H9 (cell line): ENCODE results near the gene STK24. TPM values are rescaled to one million over a fixed set of nuclear protein-coding genes. Genes with fewer than 3 reads are reported as not detected.

Source experiments
- DNase-seq: peaks from one replicate; pipeline ENCODE4 v3.0.0-alpha.2; 2017
- H2AFZ ChIP-seq: one replicate; pipeline ENCODE4 v1.6.1; 2013; ENCODE audit warnings: mild to moderate bottlenecking, low read length, control low read depth, moderate library complexity
- H2AK5ac ChIP-seq: 2 replicates; pipeline ENCODE4 v1.6.1; 2013; ENCODE audit warnings: low read length, control low read depth, mixed read lengths; ENCODE audit not compliant: insufficient read length
- H2BK120ac ChIP-seq: one replicate; pipeline ENCODE4 v1.6.1; 2013; ENCODE audit warnings: low read depth, mild to moderate bottlenecking, low read length, control low read depth, inconsistent platforms; ENCODE audit not compliant: poor library complexity, severe bottlenecking
- H2BK12ac ChIP-seq: 2 replicates; pipeline ENCODE4 v1.6.1; 2013; ENCODE audit warnings: low read length, control low read depth, mixed read lengths, low read depth; ENCODE audit not compliant: insufficient read length
- H2BK15ac ChIP-seq: 2 replicates; pipeline ENCODE4 v1.6.1; 2013; ENCODE audit warnings: low read depth, low read length, control low read depth
- H2BK20ac ChIP-seq: one replicate; pipeline ENCODE4 v1.6.1; 2013; ENCODE audit warnings: low read depth, mild to moderate bottlenecking, low read length, control low read depth, inconsistent platforms; ENCODE audit not compliant: poor library complexity, severe bottlenecking
- H2BK5ac ChIP-seq: 2 replicates; pipeline ENCODE4 v1.6.1; 2013; ENCODE audit warnings: low read length, control low read depth, mixed read lengths; ENCODE audit not compliant: insufficient read length
- H3K14ac ChIP-seq: 2 replicates; pipeline ENCODE4 v1.6.1; 2013; ENCODE audit warnings: low read length, control low read depth; ENCODE audit not compliant: insufficient read depth
- H3K18ac ChIP-seq: 2 replicates; pipeline ENCODE4 v1.6.1; 2013; ENCODE audit warnings: low read depth, mild to moderate bottlenecking, mixed read lengths, low read length, control low read depth; ENCODE audit not compliant: insufficient read length
- H3K23ac ChIP-seq: 2 replicates; pipeline ENCODE4 v1.6.1; 2013; ENCODE audit warnings: low read length, control low read depth, mixed read lengths, low read depth; ENCODE audit not compliant: insufficient read length
- H3K23me2 ChIP-seq: 2 replicates; pipeline ENCODE4 v1.6.1; 2013; ENCODE audit warnings: low read depth, mild to moderate bottlenecking, mixed read lengths, low read length, control low read depth; ENCODE audit not compliant: insufficient read length, poor library complexity, severe bottlenecking
- H3K27ac ChIP-seq: 2 replicates; pipeline ENCODE4 v1.5.1; 2013; ENCODE audit warnings: low read length, control low read depth, mixed read lengths, low read depth; ENCODE audit not compliant: insufficient read length
- H3K27me3 ChIP-seq: 2 replicates; pipeline ENCODE4 v1.6.1; 2013; ENCODE audit warnings: low read length, control low read depth, inconsistent platforms; ENCODE audit not compliant: insufficient read depth
- H3K4ac ChIP-seq: 2 replicates; pipeline ENCODE4 v1.6.1; 2013; ENCODE audit warnings: low read depth, mild to moderate bottlenecking, control low read depth, inconsistent platforms, low read length, moderate library complexity
- H3K4me1 ChIP-seq: 2 replicates; pipeline ENCODE4 v1.6.1; 2013; ENCODE audit warnings: low read length, control low read depth, inconsistent platforms; ENCODE audit not compliant: insufficient read depth
- H3K4me2 ChIP-seq: 2 replicates; pipeline ENCODE4 v1.6.1; 2013; ENCODE audit warnings: low read length, control low read depth, mixed read lengths; ENCODE audit not compliant: insufficient read length, insufficient read depth
- H3K56ac ChIP-seq: 2 replicates; pipeline ENCODE4 v1.6.1; 2013; ENCODE audit warnings: low read depth, mild to moderate bottlenecking, mixed read lengths, low read length, control low read depth; ENCODE audit not compliant: insufficient read length
- H3K79me1 ChIP-seq: 2 replicates; pipeline ENCODE4 v1.6.1; 2013; ENCODE audit warnings: low read depth, mild to moderate bottlenecking, moderate library complexity, low read length, control low read depth, inconsistent platforms; ENCODE audit not compliant: insufficient read depth, poor library complexity, severe bottlenecking
- H3K79me2 ChIP-seq: 2 replicates; pipeline ENCODE4 v1.6.1; 2013; ENCODE audit warnings: low read length, control low read depth, inconsistent platforms; ENCODE audit not compliant: insufficient read depth
- H3K9ac ChIP-seq: 2 replicates; pipeline ENCODE4 v1.6.1; 2013; ENCODE audit warnings: low read length, control low read depth, mixed read lengths; ENCODE audit not compliant: insufficient read length; ENCODE audit errors: extremely low read depth
- H3K9me3 ChIP-seq: one replicate; pipeline ENCODE4 v1.6.1; 2013; ENCODE audit warnings: low read depth, low read length, inconsistent platforms; ENCODE audit not compliant: control insufficient read depth
- H3T11ph ChIP-seq: one replicate; pipeline ENCODE4 v1.6.1; 2013; ENCODE audit warnings: mild to moderate bottlenecking, low read length, control low read depth, inconsistent platforms
- H4K20me1 ChIP-seq: one replicate; pipeline ENCODE4 v1.6.1; 2013; ENCODE audit not compliant: control insufficient read depth, insufficient read length, insufficient read depth
- H4K5ac ChIP-seq: 2 replicates; pipeline ENCODE4 v1.6.1; 2013; ENCODE audit warnings: low read depth, mild to moderate bottlenecking, mixed read lengths, low read length, control low read depth; ENCODE audit not compliant: insufficient read length
- H4K8ac ChIP-seq: replicated peaks from 2 replicates; pipeline ENCODE4 v1.6.1; 2013; ENCODE audit warnings: low read length, control low read depth, mixed read lengths, low read depth; ENCODE audit not compliant: insufficient read length
- H4K91ac ChIP-seq: 2 replicates; pipeline ENCODE4 v1.6.1; 2013; ENCODE audit warnings: low read depth, mild to moderate bottlenecking, moderate library complexity, mixed read lengths, low read length, control low read depth; ENCODE audit not compliant: insufficient read length
- H3K27ac Mint-ChIP-seq, 3 experiments: 2 replicates in 2 of 3; 3 replicates in 1 of 3; pipeline ENCODE4 v1.8.0; 2020 to 2021; ENCODE audit warnings: mixed read lengths in 3 of 3, mild to moderate bottlenecking in 1 of 3, moderate library complexity in 1 of 3
- H3K27me3 Mint-ChIP-seq: 2 replicates; pipeline ENCODE4 v1.8.0; 2021; ENCODE audit warnings: low read depth, mild to moderate bottlenecking, moderate library complexity, mixed read lengths
- H3K36me3 Mint-ChIP-seq, 3 experiments: 2 replicates in 2 of 3; 3 replicates in 1 of 3; pipeline ENCODE4 v1.8.0; 2020 to 2021; ENCODE audit warnings: low read depth in 3 of 3, mixed read lengths in 3 of 3; ENCODE audit not compliant: insufficient read depth in 1 of 3
- H3K4me1 Mint-ChIP-seq, 2 experiments: 2 replicates each; pipeline ENCODE4 v1.8.0; 2020; ENCODE audit warnings: mixed read lengths in 2 of 2
- H3K4me3 Mint-ChIP-seq, 2 experiments: 2 replicates in 1 of 2; 3 replicates in 1 of 2; pipeline ENCODE4 v1.8.0; 2020 to 2021; ENCODE audit warnings: mild to moderate bottlenecking in 2 of 2, mixed read lengths in 2 of 2, moderate library complexity in 1 of 2
- H3K9me3 Mint-ChIP-seq, 2 experiments: 2 replicates in 1 of 2; 3 replicates in 1 of 2; pipeline ENCODE4 v1.8.0; 2020; ENCODE audit warnings: mild to moderate bottlenecking in 2 of 2, mixed read lengths in 2 of 2, moderate library complexity in 1 of 2
- CTCF ChIP-seq: fragments of 200-600 bp; sonication (generic); conservative IDR thresholded peaks from 3 replicates; pipeline ENCODE4 v1.8.0; 2021; ENCODE audit warnings: antibody characterized with exemption, mild to moderate bottlenecking
- WGBS: extraction: QIAGEN DNeasy Blood & Tissue Kit; methylation state at CpG from one replicate; pipeline ENCODE4 v1.1.7; 2013; ENCODE audit warnings: missing lambda C conversion rate, low lambda C conversion rate, mixed read lengths; ENCODE audit not compliant: insufficient read length; ENCODE audit errors: extremely low coverage; 5-methylcytosine and 5-hydroxymethylcytosine counted together
- total RNA-seq: library from RNA; stranded (reverse); gene quantifications from 2 replicates; pipeline ENCODE4 v1.2.1, GENCODE V29; 2021

Gene STK24
- total RNA-seq, 1 experiment from 2014 or later = 134 TPM

GRCh38 chr13:98528663-98529064, 48.2 kb downstream of the STK24 start:
- Histone ChIP-seq H2BK15ac (no peak overlapping the region), H3K23ac (no peak overlapping the region), H3K79me1 (peaks cover 13% of the 10 kb centered on the region), H3K27ac (no peak overlapping the region), H2BK5ac (no peak overlapping the region), H3K18ac (no peak overlapping the region), H3K9me3 (no peaks in the 10 kb centered on the region), H2AFZ (no peak overlapping the region), H2BK120ac (no peak overlapping the region), H4K5ac (no peak overlapping the region), H3K4ac (no peak overlapping the region), H3K79me2 (peaks cover 65% of the 10 kb centered on the region), H3K14ac (0 out of 2 replicates have a peak overlapping the region, but pooled peaks have one; percentile 12), H4K8ac (no peak overlapping the region), H3K23me2 (no peaks in the 10 kb centered on the region), H4K20me1 (peaks cover 3% of the 10 kb centered on the region), H3K4me2 (no peak overlapping the region), H2BK12ac (no peak overlapping the region), H2AK5ac (no peak overlapping the region), H3T11ph (no peak overlapping the region), H3K27me3 (no peaks in the 10 kb centered on the region), H3K4me1 (peaks cover 6% of the 10 kb centered on the region; the same call in 1 of the 2 replicates), H3K56ac (no peak overlapping the region), H2BK20ac (no peak overlapping the region), H4K91ac (no peak overlapping the region), H3K9ac (no peak overlapping the region)
- H3K27me3 Mint-ChIP-seq = no peaks in the 10 kb centered on the region
- no CpG with 5 or more reads among the region's 8 CpGs for WGBS
- peaks cover 0 to 1% (median 0%) of the 10 kb centered on the region in 3 experiments; a peak in 2 of 7 replicates for H3K36me3 Mint-ChIP-seq
- H3K4me3 Mint-ChIP-seq = no peak overlapping the region
- peaks cover 64 to 70% of the 10 kb centered on the region in 2 experiments for H3K4me1 Mint-ChIP-seq
- TF ChIP-seq CTCF = no peak
- no peak overlapping the region; a peak in 1 of 7 replicates for H3K27ac Mint-ChIP-seq
- DNase-seq = no peak
- H3K9me3 Mint-ChIP-seq = no peaks in the 10 kb centered on the region; a peak in 1 of 5 replicates
